ENCODE measurements around the gene PROC.

PROC gene

DNA sequence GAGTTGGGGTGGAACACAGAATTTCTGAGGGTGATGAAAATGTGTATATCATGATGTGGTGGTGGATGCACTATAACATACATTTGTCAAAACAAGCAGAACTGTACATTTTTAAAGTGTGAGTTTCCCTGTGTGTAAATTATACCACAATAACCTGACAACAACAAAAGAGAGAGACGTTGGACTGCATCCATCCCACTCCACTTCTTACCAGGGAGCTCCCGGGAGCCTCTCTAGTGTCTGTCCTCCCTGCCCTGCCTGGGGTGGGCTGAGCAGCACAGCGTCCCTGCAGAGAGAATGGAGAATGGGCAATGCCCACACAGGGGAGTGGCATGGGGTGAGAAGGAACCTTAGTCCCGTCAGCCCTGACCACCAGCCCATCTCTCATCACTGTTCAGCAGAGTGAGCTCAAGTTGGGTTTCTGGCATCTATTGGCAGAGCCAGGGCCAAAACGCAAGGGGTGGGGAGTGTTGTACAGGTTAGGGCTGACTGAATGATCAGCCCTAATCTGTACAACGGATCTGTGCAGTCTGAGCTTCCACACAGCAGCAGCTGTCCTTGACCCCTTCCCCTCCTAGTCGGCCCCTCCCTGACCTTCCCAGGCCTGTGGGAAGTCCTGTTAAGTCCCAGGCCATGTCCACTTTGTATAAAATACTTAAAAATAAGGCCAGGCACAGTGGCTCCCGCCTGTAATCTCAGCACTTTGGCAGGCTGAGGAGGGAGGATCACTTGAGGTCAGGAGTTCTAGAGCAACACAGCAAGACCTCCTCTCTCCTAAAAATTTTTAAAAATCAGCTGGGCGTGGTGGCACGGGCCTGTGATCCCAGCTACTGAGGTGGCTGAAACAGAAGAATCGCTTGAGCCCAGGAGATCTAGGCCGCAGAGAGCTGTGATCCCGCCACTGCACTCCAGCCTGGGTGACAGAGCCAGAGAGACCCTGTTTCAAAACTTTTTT lies 3.3 kb upstream of the PROC start:
- no peak for DNase-seq (ENCODE audit: low read depth in 2 of 2)

DNA sequence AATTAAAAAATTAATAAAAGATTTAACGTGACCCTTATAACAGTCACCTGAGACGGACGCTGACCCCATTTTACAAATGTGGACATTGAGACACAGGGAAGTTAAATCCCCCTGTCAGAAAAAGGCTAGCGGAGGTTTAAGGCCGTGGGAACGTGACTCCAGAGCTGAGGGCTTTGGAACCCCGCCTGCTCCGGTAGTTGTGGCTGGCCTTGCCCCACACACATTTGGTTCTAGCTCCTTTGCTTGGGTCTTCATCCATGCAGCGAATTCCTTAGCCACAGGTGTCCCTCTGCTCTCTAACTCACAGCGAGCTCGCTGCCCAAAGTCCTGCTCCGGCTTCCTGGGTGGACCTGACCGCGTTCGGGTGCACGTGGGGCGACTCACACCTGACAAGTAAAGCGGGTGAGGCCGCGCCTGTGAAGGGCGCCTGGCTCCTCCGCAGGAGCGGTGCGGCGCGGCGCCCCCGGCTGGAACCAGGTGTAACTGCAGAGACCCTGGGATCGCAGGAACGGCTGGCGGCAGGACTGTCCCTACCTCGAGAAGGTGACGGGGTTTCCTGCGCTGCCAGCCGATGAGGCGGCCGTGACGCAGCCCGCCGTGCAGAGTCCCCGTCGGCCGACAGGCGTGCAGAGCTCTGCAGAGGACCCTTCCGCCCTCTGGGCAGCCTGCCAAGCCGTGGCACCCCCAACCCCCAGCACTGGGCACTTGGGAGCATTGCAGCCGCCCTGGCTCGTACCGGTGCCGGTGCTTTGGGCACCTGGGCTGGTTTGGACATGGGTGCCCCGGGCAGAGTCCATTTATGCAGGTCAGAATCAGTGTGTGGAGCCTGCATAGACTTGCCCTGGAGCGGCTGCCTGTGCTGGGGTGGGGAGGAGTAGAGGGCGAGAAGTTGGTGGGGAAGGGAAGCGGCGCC lies 2.4 kb upstream of the PROC start:
- peak; percentile 62 to 80 for DNase-seq (ENCODE audit: low read depth in 2 of 2)

DNA sequence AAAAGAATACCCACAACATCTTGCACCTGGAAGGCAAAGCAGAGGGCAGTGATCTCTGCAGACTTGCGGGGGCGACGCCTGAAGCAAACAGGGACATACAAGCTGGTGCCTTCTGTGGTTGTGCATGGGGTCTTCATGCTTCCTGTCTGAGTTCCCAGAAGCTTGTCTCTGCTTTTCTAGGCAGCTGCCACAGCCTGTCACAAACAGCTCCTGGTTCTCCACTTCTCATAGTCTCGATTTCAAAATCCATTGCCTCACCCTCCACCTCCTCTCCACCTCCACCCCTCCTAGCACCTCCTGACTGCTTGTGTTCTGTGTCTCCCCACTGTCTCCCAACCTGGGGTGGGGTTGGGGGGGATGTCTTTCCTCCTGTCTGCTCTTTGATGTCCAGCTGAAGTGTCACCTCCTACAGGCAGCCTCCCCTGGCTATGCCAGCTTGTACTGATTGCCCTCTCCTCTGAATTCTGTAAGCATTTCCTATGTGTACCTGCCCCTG lies 1.7 kb upstream of the PROC start:
- no peak for DNase-seq (ENCODE audit: low read depth in 2 of 2)

DNA sequence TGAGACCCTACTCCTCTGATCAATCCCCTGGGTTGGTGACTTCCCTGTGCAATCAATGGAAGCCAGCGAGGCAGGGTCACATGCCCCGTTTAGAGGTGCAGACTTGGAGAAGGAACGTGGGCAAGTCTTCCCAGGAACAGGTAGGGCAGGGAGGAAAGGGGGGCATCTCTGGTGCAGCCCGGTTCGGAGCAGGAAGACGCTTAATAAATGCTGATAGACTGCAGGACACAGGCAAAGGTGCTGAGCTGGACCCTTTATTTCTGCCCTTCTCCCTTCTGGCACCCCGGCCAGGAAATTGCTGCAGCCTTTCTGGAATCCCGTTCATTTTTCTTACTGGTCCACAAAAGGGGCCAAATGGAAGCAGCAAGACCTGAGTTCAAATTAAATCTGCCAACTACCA lies 821 bp upstream of the PROC start:
- DNase-seq (ENCODE audit: low read depth in 2 of 2), result no peak

DNA sequence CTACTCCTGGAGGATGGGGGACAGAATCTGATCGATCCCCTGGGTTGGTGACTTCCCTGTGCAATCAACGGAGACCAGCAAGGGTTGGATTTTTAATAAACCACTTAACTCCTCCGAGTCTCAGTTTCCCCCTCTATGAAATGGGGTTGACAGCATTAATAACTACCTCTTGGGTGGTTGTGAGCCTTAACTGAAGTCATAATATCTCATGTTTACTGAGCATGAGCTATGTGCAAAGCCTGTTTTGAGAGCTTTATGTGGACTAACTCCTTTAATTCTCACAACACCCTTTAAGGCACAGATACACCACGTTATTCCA lies 844 bp downstream of the PROC start:
- DNase-seq (ENCODE audit: low read depth in 2 of 2), result no peak

DNA sequence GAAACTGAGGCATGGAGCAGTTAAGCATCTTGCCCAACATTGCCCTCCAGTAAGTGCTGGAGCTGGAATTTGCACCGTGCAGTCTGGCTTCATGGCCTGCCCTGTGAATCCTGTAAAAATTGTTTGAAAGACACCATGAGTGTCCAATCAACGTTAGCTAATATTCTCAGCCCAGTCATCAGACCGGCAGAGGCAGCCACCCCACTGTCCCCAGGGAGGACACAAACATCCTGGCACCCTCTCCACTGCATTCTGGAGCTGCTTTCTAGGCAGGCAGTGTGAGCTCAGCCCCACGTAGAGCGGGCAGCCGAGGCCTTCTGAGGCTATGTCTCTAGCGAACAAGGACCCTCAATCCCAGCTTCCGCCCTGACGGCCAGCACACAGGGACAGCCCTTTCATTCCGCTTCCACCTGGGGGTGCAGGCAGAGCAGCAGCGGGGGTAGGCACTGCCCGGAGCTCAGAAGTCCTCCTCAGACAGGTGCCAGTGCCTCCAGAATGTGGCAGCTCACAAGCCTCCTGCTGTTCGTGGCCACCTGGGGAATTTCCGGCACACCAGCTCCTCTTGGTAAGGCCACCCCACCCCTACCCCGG lies 1.3 kb downstream of the PROC start:
- DNase-seq (ENCODE audit: low read depth in 2 of 2), result no peak

DNA sequence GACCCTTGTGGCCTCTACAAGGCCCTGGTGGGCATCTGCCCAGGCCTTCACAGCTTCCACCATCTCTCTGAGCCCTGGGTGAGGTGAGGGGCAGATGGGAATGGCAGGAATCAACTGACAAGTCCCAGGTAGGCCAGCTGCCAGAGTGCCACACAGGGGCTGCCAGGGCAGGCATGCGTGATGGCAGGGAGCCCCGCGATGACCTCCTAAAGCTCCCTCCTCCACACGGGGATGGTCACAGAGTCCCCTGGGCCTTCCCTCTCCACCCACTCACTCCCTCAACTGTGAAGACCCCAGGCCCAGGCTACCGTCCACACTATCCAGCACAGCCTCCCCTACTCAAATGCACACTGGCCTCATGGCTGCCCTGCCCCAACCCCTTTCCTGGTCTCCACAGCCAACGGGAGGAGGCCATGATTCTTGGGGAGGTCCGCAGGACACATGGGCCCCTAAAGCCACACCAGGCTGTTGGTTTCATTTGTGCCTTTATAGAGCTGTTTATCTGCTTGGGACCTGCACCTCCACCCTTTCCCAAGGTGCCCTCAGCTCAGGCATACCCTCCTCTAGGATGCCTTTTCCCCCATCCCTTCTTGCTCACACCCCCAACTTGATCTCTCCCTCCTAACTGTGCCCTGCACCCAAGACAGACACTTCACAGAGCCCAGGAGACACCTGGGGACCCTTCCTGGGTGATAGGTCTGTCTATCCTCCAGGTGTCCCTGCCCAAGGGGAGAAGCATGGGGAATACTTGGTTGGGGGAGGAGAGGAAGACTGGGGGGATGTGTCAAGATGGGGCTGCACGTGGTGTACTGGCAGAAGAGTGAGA lies 2.0 kb downstream of the PROC start:
- no peak for DNase-seq (ENCODE audit: low read depth in 2 of 2)

DNA sequence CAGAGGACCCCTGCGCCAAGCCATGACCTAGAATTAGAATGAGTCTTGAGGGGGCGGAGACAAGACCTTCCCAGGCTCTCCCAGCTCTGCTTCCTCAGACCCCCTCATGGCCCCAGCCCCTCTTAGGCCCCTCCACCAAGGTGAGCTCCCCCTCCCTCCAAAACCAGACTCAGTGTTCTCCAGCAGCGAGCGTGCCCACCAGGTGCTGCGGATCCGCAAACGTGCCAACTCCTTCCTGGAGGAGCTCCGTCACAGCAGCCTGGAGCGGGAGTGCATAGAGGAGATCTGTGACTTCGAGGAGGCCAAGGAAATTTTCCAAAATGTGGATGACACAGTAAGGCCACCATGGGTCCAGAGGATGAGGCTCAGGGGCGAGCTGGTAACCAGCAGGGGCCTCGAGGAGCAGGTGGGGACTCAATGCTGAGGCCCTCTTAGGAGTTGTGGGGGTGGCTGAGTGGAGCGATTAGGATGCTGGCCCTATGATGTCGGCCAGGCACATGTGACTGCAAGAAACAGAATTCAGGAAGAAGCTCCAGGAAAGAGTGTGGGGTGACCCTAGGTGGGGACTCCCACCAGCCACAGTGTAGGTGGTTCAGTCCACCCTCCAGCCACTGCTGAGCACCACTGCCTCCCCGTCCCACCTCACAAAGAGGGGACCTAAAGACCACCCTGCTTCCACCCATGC lies 3.0 kb downstream of the PROC start:
- DNase-seq (ENCODE audit: low read depth in 2 of 2), result no peak

DNA sequence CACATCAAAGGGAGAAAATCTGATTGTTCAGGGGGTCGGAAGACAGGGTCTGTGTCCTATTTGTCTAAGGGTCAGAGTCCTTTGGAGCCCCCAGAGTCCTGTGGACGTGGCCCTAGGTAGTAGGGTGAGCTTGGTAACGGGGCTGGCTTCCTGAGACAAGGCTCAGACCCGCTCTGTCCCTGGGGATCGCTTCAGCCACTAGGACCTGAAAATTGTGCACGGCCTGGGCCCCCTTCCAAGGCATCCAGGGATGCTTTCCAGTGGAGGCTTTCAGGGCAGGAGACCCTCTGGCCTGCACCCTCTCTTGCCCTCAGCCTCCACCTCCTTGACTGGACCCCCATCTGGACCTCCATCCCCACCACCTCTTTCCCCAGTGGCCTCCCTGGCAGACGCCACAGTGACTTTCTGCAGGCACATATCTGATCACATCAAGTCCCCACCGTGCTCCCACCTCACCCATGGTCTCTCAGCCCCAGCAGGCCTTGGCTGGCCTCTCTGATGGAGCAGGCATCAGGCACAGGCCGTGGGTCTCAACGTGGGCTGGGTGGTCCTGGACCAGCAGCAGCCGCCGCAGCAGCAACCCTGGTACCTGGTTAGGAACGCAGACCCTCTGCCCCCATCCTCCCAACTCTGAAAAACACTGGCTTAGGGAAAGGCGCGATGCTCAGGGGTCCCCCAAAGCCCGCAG lies 3.8 kb downstream of the PROC start:
- no peak for DNase-seq (ENCODE audit: low read depth in 2 of 2)

DNA sequence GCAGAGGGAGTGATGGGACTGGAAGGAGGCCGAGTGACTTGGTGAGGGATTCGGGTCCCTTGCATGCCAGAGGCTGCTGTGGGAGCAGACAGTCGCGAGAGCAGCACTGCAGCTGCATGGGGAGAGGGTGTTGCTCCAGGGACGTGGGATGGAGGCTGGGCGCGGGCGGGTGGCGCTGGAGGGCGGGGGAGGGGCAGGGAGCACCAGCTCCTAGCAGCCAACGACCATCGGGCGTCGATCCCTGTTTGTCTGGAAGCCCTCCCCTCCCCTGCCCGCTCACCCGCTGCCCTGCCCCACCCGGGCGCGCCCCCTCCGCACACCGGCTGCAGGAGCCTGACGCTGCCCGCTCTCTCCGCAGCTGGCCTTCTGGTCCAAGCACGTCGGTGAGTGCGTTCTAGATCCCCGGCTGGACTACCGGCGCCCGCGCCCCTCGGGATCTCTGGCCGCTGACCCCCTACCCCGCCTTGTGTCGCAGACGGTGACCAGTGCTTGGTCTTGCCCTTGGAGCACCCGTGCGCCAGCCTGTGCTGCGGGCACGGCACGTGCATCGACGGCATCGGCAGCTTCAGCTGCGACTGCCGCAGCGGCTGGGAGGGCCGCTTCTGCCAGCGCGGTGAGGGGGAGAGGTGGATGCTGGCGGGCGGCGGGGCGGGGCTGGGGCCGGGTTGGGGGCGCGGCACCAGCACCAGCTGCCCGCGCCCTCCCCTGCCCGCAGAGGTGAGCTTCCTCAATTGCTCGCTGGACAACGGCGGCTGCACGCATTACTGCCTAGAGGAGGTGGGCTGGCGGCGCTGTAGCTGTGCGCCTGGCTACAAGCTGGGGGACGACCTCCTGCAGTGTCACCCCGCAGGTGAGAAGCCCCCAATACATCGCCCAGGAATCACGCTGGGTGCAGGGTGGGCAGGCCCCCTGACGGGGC lies 4.6 kb downstream of the PROC start:
- DNase-seq (ENCODE audit: low read depth in 2 of 2), result no peak

DNA sequence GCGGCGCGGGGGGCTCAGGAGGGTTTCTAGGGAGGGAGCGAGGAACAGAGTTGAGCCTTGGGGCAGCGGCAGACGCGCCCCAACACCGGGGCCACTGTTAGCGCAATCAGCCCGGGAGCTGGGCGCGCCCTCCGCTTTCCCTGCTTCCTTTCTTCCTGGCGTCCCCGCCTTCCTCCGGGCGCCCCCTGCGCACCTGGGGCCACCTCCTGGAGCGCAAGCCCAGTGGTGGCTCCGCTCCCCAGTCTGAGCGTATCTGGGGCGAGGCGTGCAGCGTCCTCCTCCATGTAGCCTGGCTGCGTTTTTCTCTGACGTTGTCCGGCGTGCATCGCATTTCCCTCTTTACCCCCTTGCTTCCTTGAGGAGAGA lies 5.2 kb downstream of the PROC start:
- DNase-seq (ENCODE audit: low read depth in 2 of 2), result no peak

DNA sequence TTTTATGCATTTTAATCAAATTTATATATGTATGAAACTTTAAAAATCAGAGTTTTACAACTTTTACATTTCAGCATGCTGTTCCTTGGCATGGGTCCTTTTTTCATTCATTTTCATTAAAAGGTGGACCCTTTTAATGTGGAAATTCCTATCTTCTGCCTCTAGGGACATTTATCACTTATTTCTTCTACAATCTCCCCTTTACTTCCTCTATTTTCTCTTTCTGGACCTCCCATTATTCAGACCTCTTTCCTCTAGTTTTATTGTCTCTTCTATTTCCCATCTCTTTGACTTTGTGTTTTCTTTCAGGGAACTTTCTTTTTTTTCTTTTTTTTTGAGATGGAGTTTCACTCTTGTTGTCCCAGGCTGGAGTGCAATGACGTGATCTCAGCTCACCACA lies 5.7 kb downstream of the PROC start:
- DNase-seq (ENCODE audit: low read depth in 2 of 2), result no peak

DNA sequence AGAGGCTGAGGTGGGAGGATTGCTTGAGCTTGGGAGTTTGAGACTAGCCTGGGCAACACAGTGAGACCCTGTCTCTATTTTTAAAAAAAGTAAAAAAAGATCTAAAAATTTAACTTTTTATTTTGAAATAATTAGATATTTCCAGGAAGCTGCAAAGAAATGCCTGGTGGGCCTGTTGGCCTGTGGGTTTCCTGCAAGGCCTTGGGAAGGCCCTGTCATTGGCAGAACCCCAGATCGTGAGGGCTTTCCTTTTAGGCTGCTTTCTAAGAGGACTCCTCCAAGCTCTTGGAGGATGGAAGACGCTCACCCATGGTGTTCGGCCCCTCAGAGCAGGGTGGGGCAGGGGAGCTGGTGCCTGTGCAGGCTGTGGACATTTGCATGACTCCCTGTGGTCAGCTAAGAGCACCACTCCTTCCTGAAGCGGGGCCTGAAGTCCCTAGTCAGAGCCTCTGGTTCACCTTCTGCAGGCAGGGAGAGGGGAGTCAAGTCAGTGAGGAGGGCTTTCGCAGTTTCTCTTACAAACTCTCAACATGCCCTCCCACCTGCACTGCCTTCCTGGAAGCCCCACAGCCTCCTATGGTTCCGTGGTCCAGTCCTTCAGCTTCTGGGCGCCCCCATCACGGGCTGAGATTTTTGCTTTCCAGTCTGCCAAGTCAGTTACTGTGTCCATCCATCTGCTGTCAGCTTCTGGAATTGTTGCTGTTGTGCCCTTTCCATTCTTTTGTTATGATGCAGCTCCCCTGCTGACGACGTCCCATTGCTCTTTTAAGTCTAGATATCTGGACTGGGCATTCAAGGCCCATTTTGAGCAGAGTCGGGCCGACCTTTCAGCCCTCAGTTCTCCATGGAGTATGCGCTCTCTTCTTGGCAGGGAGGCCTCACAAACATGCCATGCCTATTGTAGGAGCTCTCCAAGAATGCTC lies 6.6 kb downstream of the PROC start:
- no peak for DNase-seq (ENCODE audit: low read depth in 2 of 2)

DNA sequence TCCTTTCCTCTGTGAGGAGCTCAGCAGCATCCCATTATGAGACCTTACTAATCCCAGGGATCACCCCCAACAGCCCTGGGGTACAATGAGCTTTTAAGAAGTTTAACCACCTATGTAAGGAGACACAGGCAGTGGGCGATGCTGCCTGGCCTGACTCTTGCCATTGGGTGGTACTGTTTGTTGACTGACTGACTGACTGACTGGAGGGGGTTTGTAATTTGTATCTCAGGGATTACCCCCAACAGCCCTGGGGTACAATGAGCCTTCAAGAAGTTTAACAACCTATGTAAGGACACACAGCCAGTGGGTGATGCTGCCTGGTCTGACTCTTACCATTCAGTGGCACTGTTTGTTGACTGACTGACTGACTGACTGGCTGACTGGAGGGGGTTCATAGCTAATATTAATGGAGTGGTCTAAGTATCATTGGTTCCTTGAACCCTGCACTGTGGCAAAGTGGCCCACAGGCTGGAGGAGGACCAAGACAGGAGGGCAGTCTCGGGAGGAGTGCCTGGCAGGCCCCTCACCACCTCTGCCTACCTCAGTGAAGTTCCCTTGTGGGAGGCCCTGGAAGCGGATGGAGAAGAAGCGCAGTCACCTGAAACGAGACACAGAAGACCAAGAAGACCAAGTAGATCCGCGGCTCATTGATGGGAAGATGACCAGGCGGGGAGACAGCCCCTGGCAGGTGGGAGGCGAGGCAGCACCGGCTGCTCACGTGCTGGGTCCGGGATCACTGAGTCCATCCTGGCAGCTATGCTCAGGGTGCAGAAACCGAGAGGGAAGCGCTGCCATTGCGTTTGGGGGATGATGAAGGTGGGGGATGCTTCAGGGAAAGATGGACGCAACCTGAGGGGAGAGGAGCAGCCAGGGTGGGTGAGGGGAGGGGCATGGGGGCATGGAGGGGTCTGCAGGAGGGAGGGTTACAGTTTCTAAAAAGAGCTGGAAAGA lies 7.6 kb downstream of the PROC start:
- no peak for DNase-seq (ENCODE audit: low read depth in 2 of 2)

DNA sequence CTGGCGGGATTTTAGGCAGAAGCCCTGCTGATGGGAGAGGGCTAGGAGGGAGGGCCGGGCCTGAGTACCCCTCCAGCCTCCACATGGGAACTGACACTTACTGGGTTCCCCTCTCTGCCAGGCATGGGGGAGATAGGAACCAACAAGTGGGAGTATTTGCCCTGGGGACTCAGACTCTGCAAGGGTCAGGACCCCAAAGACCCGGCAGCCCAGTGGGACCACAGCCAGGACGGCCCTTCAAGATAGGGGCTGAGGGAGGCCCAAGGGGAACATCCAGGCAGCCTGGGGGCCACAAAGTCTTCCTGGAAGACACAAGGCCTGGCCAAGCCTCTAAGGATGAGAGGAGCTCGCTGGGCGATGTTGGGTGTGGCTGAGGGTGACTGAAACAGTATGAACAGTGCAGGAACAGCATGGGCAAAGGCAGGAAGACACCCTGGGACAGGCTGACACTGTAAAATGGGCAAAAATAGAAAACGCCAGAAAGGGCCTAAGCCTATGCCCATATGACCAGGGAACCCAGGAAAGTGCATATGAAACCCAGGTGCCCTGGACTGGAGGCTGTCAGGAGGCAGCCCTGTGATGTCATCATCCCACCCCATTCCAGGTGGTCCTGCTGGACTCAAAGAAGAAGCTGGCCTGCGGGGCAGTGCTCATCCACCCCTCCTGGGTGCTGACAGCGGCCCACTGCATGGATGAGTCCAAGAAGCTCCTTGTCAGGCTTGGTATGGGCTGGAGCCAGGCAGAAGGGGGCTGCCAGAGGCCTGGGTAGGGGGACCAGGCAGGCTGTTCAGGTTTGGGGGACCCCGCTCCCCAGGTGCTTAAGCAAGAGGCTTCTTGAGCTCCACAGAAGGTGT lies 8.5 kb downstream of the PROC start:
- DNase-seq (ENCODE audit: low read depth in 2 of 2), result no peak

All from stimulated activated CD8-positive, alpha-beta memory T cell treated with anti-CD3 and anti-CD28 coated beads, Interleukin-2, amount 100 ng/mL, for 48 hours (primary cell).